Mesodermal cell (in vitro differentiated cells): ENCODE results near the gene KIF11.
"Not testable (repeated sequence)": the region's sequence is repeated elsewhere in the genome, so short reads cannot be mapped to it uniquely, and the experiment has no call there.

Experiments used
- H3K27ac ChIP-seq: 2 replicates; pipeline ENCODE4 v1.7.0; 2013; ENCODE audit warnings: mild to moderate bottlenecking, low read depth, low read length, moderate library complexity; ENCODE audit not compliant: severe bottlenecking
- H3K36me3 ChIP-seq: 2 replicates; pipeline ENCODE4 v1.7.1; 2013; ENCODE audit warnings: mild to moderate bottlenecking, low read length, moderate library complexity; ENCODE audit not compliant: control insufficient read depth, insufficient read depth
- H3K4me1 ChIP-seq: one replicate; pipeline ENCODE4 v1.7.1; 2013; ENCODE audit warnings: mild to moderate bottlenecking, low read length; ENCODE audit not compliant: insufficient read depth, control insufficient read depth, poor library complexity, severe bottlenecking
- H3K4me3 ChIP-seq: 2 replicates; pipeline ENCODE4 v1.7.0; 2013; ENCODE audit warnings: low read length, control low read depth, mild to moderate bottlenecking; ENCODE audit not compliant: insufficient read depth, poor library complexity, severe bottlenecking; ENCODE audit errors: extremely low read depth
- H3K9me3 ChIP-seq: 2 replicates; pipeline ENCODE4 v1.7.1; 2013; ENCODE audit warnings: mild to moderate bottlenecking, low read length, moderate library complexity; ENCODE audit not compliant: control insufficient read depth
- WGBS, 2 experiments: methylation state at CpG; one replicate each; pipeline ENCODE4 v1.1.5; 2013; ENCODE audit warnings: missing lambda C conversion rate in 2 of 2; ENCODE audit not compliant: insufficient coverage in 2 of 2; 5-methylcytosine and 5-hydroxymethylcytosine counted together

KIF11 gene

DNA sequence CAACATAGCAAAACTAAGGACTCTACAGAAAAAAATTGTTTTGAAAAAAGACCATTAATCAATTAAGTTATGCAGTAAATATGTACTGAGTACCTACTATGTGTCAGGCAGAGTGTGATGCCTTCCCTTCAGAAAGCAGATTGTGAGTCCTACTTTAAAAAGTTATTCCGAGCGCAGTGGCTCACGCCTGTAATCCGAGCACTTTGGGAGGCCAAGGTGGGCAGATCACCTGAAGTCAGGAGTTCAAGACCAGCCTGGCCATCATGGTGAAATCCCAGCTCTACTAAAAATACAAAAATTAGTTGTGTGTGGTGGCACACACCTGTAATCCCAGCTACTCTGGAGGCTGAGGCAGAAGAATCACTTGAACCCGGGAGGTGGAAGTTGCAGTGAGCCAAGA, 23.3 kb upstream of the KIF11 start:
- H3K4me1 ChIP-seq, H3K4me3 ChIP-seq, H3K9me3 ChIP-seq, H3K27ac ChIP-seq: not testable (repeated sequence)
- H3K36me3 ChIP-seq: peaks cover 21% of the 10 kb centered on the region
- WGBS, 2 experiments: 90 to 94% methylated on average over 4 to 5 of the region's 5 CpGs

GRCh38 chr10:92571649-92572048, 21.3 kb upstream of the KIF11 start:
- H3K4me1 ChIP-seq: peaks cover 20% of the 10 kb centered on the region
- peak overlapping the region; percentile 68 for H3K4me3 ChIP-seq
- no peak overlapping the region for H3K27ac ChIP-seq
- 89 to 92% methylated on average over 1 to 2 of the region's 2 CpGs for WGBS, 2 experiments
- no peaks in the 10 kb centered on the region for H3K9me3 ChIP-seq
- peaks cover 12% of the 10 kb centered on the region for H3K36me3 ChIP-seq

GRCh38 chr10:92572362-92573090, 20.4 kb upstream of the KIF11 start:
- peak overlapping the region; percentile 68 for H3K4me3 ChIP-seq
- H3K9me3 ChIP-seq: no peaks in the 10 kb centered on the region
- 31 to 38% methylated on average over 7 to 8 of the region's 8 CpGs for WGBS, 2 experiments
- peak overlapping the region; percentile 95 for H3K27ac ChIP-seq
- H3K4me1 ChIP-seq: peaks cover 18% of the 10 kb centered on the region
- H3K36me3 ChIP-seq: peaks cover 9% of the 10 kb centered on the region

DNA sequence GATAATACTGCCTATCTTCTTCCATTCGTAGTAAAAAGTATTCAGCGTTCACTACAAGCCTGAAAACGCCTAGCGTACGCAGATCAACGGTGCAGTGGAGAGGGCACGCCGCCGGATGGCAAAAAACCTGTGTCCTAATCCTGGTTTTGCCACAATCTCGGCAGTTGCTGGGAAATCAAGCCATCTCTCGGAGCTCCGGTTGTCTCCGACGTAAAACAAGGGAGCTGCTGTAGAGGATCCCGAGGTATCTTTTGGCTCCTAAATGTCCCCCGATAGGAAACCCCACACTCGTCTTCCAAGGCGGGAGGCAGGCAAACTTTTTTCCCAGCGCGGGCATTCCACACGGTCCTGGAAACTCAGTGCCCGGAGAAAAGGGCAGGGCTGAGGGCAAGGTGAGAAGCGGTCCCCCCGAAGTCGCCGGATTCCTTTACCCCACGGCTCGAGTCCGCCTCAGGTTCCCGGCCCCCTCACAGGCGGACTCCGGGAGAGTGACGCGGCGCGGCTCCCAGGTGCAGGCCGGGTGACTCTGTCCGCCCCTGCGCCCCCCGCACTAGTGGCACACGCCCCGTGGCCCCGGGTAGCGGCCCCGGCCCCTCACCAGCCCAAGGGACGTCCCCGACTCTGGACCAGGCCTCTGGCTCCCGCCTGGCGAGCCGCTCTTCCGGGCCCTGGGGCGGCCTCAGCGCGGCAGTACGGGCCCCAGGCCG, 19.7 kb upstream of the KIF11 start:
- H3K4me3 ChIP-seq: peak overlapping the region; percentile 68
- H3K27ac ChIP-seq: peak overlapping the region; percentile 95
- 0 to 1% methylated on average over 52 to 53 of the region's 56 CpGs for WGBS, 2 experiments
- peaks cover 15% of the 10 kb centered on the region for H3K4me1 ChIP-seq
- H3K9me3 ChIP-seq: no peaks in the 10 kb centered on the region
- peaks cover 9% of the 10 kb centered on the region for H3K36me3 ChIP-seq

- H3K4me3 ChIP-seq: peak within 1 kb of the TSS; percentile 68
- no peaks in the 10 kb centered on the region for H3K9me3 ChIP-seq
- peaks cover 9% of the 10 kb centered on the region for H3K36me3 ChIP-seq
- peaks cover 15% of the 10 kb centered on the region for H3K4me1 ChIP-seq
- H3K27ac ChIP-seq: peak within 1 kb of the TSS; percentile 95
- 0% methylated on average over 71 to 75 of the region's 80 CpGs for WGBS, 2 experiments
Observed at GRCh38 chr10:92573798-92574547, 19.0 kb upstream of the KIF11 start, which contains the start of gene IDE. Gene IDE (minus strand): TSS chr10:92574093. CDS start chr10:92574019, 74 bp downstream.

DNA sequence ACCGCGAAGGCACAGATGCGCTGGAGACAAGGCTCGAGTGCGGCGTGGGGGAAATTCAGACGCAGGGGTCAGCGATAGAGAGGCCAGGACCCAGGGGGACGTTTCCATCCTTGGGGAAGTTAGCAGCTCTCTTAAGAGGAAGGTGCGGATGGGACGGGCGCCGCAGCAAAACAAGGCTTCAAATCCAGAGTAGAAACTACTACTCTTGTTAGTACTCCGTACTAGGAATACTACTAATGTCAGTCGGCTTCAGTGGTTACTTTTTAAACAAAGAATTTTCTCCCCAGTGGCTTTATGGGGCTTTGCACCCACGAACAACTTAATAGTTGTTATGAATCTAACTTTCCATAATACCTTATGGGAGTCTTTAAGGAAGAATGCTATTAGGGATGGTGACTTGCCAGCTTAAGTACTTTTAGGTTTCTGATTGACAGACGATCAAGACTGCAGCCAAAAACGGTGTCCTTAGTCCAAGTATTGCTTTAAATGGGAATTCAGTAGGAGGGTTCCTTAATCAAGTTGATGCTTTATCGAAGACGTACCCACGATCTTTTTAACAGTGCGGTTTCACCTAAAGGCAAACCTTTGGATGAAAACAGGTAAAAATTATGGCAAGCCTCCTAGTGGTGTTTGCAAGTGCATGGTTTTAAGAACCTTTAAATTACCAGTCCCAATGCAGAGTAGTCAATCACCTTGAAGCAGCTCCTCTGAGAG, 18.2 kb upstream of the KIF11 start:
- Histone ChIP-seq H3K9me3 (no peaks in the 10 kb centered on the region), H3K27ac (peak overlapping the region; percentile 95), H3K4me1 (peaks cover 15% of the 10 kb centered on the region), H3K4me3 (peak overlapping the region; percentile 68), H3K36me3 (peaks cover 4% of the 10 kb centered on the region)
- WGBS, 2 experiments: 15% methylated on average over 15 to 19 of the region's 22 CpGs

DNA sequence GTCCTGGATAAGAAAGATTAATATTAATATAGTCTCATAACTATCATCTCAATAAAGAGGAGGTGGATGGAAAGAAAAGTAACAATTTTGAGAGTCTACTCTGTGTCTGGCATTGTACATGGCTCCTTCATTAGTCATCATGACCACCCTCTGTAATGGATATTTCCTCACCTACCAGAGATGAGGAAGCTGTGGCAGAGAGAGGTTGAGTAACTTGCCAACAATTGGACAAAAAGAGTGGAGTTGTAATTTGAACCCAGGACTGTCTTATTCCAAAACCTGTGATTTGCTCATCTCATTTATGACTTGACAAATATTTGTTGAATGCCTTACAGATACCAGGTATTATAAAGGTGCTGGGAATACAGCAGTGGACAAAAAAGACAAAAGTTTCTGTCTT, 17.0 kb upstream of the KIF11 start:
- Histone ChIP-seq H3K9me3 (no peaks in the 10 kb centered on the region), H3K27ac (no peak overlapping the region), H3K36me3 (no peaks in the 10 kb centered on the region), H3K4me1 (peaks cover 15% of the 10 kb centered on the region), H3K4me3 (no peak overlapping the region)

DNA sequence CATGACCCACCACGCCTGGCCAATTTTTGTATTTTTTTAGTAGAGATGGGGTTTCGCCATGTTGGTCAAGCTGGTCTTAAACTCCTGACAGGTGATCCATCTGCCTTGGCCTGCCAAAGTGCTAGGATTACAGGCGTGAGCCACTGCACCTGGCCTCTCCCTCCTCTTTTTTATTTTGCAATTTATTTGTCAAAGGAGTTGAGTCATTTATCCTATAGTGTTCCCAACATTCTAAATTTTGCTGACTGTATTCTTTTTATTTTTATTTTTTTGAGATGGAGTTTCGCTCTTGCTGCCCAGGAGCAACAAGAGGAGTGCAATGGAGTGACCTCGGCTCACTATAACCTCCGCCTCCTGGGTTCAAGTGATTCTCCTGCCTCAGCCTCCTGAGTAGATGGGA, 10.6 kb upstream of the KIF11 start:
- H3K4me3 ChIP-seq, H3K36me3 ChIP-seq, H3K4me1 ChIP-seq, H3K27ac ChIP-seq, H3K9me3 ChIP-seq: not testable (repeated sequence)
- 90 to 93% methylated on average over 4 to 5 of the region's 6 CpGs for WGBS, 2 experiments

GRCh38 chr10:92590623-92591549, 2.0 kb upstream of the KIF11 start:
- 46 to 54% methylated on average over 12 to 14 of the region's 19 CpGs for WGBS, 2 experiments
- Histone ChIP-seq H3K27ac (peak overlapping the region; percentile 67), H3K4me1 (peaks cover 2% of the 10 kb centered on the region), H3K36me3 (no peaks in the 10 kb centered on the region), H3K9me3 (no peaks in the 10 kb centered on the region), H3K4me3 (peak overlapping the region; percentile 20)
